ENCODE measurements around the gene AFP. TPM values are rescaled to one million over a fixed set of nuclear protein-coding genes. Genes with fewer than 3 reads are reported as not detected.

The AFP gene
- total and polyA plus RNA-seq, 8 donors = 0.40 to 1.5 TPM; not detected in 6

DNA sequence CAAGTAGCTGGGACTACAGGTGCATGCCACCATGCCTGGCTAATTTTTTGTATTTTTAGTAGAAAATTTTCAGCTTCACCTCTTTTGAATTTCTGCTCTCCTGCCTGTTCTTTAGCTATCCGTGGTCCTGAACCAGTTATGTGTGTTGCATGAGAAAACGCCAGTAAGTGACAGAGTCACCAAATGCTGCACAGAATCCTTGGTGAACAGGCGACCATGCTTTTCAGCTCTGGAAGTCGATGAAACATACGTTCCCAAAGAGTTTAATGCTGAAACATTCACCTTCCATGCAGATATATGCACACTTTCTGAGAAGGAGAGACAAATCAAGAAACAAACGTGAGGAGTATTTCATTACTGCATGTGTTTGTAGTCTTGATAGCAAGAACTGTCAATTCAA, 18.0 kb upstream of the AFP start:
- Histone ChIP-seq H3K27ac (no peak overlapping the region), H3K4me1 (no peaks in the 10 kb centered on the region), H3K36me3 (peaks cover 0 to 23% (median 3%) of the 10 kb centered on the region in 3 donors), H3K27me3 (no peaks in the 10 kb centered on the region), H3K4me3 (no peak overlapping the region), H3K9me3 (no peaks in the 10 kb centered on the region)
- WGBS, 2 donors = 74 to 75% methylated on average over 6 of the region's 6 CpGs
- DNase-seq = no peak
- intact Hi-C loops (cut with DNase I) = no loop called here
- ATAC-seq = no peak
- TF ChIP-seq, protein P1, sequence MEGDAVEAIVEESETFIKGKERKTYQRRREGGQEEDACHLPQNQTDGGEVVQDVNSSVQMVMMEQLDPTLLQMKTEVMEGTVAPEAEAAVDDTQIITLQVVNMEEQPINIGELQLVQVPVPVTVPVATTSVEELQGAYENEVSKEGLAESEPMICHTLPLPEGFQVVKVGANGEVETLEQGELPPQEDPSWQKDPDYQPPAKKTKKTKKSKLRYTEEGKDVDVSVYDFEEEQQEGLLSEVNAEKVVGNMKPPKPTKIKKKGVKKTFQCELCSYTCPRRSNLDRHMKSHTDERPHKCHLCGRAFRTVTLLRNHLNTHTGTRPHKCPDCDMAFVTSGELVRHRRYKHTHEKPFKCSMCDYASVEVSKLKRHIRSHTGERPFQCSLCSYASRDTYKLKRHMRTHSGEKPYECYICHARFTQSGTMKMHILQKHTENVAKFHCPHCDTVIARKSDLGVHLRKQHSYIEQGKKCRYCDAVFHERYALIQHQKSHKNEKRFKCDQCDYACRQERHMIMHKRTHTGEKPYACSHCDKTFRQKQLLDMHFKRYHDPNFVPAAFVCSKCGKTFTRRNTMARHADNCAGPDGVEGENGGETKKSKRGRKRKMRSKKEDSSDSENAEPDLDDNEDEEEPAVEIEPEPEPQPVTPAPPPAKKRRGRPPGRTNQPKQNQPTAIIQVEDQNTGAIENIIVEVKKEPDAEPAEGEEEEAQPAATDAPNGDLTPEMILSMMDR (IDR thresholded peaks at IDR 0.05) = no peak
- no peak for FAIRE-seq

DNA sequence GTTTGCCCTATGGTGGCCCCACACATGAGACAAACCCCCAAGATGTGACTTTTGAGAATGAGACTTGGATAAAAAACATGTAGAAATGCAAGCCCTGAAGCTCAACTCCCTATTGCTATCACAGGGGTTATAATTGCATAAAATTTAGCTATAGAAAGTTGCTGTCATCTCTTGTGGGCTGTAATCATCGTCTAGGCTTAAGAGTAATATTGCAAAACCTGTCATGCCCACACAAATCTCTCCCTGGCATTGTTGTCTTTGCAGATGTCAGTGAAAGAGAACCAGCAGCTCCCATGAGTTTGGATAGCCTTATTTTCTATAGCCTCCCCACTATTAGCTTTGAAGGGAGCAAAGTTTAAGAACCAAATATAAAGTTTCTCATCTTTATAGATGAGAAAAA, 17.3 kb upstream of the AFP start:
- TF ChIP-seq, protein P1 (IDR thresholded peaks at IDR 0.05) = no peak
- Histone ChIP-seq H3K36me3 (peaks cover 0 to 23% (median 3%) of the 10 kb centered on the region in 3 donors), H3K4me3 (no peak overlapping the region), H3K27ac (no peak overlapping the region), H3K9me3 (no peaks in the 10 kb centered on the region), H3K4me1 (no peaks in the 10 kb centered on the region), H3K27me3 (no peaks in the 10 kb centered on the region)
- FAIRE-seq = no peak
- WGBS, 2 donors = 74 to 84% methylated on average over 1 of the region's 1 CpG
- intact Hi-C loops (cut with DNase I) = no loop called here
- no peak for DNase-seq
- ATAC-seq = no peak

DNA sequence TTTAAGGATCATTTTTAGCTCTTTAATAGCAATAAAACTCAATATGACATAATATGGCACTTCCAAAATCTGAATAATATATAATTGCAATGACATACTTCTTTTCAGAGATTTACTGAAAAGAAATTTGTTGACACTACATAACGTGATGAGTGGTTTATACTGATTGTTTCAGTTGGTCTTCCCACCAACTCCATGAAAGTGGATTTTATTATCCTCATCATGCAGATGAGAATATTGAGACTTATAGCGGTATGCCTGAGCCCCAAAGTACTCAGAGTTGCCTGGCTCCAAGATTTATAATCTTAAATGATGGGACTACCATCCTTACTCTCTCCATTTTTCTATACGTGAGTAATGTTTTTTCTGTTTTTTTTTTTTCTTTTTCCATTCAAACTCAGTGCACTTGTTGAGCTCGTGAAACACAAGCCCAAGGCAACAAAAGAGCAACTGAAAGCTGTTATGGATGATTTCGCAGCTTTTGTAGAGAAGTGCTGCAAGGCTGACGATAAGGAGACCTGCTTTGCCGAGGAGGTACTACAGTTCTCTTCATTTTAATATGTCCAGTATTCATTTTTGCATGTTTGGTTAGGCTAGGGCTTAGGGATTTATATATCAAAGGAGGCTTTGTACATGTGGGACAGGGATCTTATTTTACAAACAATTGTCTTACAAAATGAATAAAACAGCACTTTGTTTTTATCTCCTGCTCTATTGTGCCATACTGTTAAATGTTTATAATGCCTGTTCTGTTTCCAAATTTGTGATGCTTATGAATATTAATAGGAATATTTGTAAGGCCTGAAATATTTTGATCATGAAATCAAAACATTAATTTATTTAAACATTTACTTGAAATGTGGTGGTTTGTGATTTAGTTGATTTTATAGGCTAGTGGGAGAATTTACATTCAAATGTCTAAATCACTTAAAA, 16.6 kb upstream of the AFP start:
- no peak for FAIRE-seq
- WGBS, 2 donors = 82 to 86% methylated on average over 7 of the region's 7 CpGs
- H3K4me1 ChIP-seq = no peaks in the 10 kb centered on the region
- no peaks in the 10 kb centered on the region for H3K27me3 ChIP-seq
- no peak for ATAC-seq
- no peaks in the 10 kb centered on the region for H3K9me3 ChIP-seq
- no peak for DNase-seq
- no peak overlapping the region for H3K27ac ChIP-seq
- H3K4me3 ChIP-seq = no peak overlapping the region
- H3K36me3 ChIP-seq = peaks cover 0 to 19% (median under 1%) of the 10 kb centered on the region in 3 donors
- intact Hi-C loops (cut with DNase I) = no loop called here
- TF ChIP-seq, protein P1 (IDR thresholded peaks at IDR 0.05) = no peak

DNA sequence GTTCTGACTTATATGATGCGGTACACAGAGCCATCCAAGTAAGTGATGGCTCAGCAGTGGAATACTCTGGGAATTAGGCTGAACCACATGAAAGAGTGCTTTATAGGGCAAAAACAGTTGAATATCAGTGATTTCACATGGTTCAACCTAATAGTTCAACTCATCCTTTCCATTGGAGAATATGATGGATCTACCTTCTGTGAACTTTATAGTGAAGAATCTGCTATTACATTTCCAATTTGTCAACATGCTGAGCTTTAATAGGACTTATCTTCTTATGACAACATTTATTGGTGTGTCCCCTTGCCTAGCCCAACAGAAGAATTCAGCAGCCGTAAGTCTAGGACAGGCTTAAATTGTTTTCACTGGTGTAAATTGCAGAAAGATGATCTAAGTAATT, 15.4 kb upstream of the AFP start:
- Histone ChIP-seq H3K27ac (no peak overlapping the region), H3K4me3 (no peak overlapping the region), H3K36me3 (peaks cover 0 to 16% (median 0%) of the 10 kb centered on the region in 3 donors), H3K4me1 (no peaks in the 10 kb centered on the region), H3K27me3 (no peaks in the 10 kb centered on the region), H3K9me3 (no peaks in the 10 kb centered on the region)
- DNase-seq (no peak), ATAC-seq (no peak), FAIRE-seq (no peak)
- TF ChIP-seq, protein P1 (IDR thresholded peaks at IDR 0.05) = no peak
- 95 to 99% methylated on average over 2 of the region's 2 CpGs for WGBS, 2 donors
- intact Hi-C loops (cut with DNase I) = no loop called here

Data from pancreas (tissue), 10 donors.